GM12801 (cell line): Measurements from ENCODE around the gene TTC9B.

Experiments used
- CTCF ChIP-seq: IDR thresholded peaks from one replicate; pipeline ENCODE4 v1.5.1; 2011; ENCODE audit warnings: control low read depth; ENCODE audit not compliant: insufficient read length; ENCODE audit errors: extremely low read depth

Gene TTC9B

DNA sequence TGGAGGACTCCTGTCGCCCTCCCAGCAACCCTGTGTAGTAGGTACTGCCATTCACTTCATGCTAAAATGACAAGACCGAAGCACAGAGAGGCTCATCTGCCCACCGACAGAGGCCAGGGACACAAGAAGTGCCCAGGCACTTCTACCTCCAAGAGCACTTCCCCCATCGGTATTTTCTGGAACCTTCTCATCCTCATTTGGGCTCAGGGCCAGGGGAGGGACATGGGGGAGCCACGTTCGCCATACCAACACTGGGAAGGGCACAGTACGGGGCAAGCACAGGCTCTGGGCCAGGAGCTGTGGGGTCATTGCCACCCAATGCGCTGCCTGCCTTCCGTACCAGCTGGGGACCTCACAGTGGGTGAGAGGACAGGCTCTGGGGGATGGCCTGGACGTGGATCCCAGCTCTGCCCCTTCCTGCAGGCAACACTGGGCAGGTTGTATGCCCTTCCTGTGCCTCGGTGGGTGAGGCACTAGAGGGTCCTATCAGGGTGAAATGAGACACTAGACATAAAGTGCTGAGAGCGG is 29.6 kb upstream of the TTC9B start:
- no peak for TF ChIP-seq CTCF

DNA sequence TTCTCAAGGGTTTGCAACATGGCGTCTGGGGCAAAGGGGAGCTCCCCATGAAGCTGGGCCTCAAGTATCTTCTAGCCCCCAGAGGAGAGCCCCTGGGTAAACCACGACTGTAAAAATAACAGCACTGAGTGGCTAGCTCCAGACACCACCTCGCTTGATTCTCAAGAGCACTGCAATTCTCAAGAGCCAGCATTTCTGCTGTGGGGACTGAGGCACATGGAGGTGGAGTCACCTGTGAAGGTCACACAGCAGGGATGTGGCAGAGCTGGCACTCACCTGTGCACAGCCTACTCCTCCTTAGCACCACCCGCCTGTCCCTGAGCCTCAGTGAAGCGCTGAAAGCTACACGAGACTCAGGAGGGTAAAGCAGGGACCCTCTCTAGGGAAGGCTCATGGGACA is 29.0 kb upstream of the TTC9B start:
- no peak for TF ChIP-seq CTCF

DNA sequence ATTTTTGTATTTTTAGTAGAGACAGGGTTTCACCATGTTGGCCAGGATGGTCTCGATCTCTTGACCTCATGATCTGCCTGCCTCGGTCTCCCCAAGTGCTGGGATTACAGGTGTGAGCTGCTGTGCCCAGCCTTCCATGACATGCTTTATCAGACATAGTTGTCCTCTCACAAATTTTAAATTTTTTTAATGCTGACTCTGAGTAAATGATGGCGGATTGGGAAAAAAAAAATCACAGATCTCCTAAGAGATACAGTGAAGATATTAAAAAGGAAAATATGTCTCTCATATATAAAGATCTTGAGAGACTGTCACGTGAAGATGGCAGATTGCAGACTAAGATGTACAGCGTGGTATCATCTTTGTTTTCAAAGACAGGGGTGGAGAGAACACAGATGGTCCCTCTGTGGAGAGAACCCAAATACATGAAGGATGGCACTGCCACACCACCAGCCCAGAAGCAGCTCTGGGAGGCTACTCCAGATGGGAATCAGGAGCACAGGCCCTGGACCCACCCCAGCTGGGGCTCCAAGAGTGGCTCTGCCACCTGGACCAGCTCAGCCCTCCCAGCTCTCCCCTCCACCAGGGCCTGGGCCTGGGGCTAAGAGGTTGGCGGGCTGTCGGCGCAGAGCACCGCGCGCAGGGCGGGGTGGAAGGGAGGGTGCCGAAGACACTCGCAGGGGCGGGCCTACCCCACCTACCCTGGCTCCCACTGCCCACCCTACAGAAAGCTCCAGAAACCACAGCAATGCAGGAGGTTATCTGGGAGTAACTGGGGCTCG is 28.3 kb upstream of the TTC9B start:
- TF ChIP-seq CTCF, result no peak

DNA sequence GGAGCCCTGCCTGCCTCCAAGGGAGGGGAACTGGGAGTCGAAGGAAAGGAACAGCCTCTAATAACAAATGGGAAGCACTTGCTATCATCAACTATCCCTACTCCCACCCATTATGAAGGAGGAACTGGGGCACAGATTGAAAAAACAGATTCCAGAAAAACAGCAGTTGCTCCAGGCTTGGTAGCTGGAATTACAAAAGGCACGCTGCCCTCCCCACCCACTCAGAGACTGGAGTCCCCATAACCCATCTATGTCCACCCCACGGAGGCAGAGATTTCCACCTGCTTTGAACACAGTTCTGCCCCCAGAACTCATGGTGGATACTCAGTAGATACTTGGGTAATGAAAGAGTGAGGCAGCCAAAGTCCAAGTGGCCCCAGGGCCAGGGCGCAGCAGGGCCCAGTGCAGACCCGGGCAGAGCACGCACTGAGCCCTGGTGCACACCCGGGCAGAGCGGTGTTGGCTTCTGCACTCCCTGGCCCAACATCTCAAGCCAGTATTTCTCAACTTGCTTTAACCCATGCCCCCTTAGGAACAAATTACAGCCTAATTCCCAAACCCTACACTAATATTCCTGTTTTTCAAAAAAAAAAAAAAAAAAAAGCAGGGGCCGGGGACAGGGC is 27.4 kb upstream of the TTC9B start:
- TF ChIP-seq CTCF, result no peak

DNA sequence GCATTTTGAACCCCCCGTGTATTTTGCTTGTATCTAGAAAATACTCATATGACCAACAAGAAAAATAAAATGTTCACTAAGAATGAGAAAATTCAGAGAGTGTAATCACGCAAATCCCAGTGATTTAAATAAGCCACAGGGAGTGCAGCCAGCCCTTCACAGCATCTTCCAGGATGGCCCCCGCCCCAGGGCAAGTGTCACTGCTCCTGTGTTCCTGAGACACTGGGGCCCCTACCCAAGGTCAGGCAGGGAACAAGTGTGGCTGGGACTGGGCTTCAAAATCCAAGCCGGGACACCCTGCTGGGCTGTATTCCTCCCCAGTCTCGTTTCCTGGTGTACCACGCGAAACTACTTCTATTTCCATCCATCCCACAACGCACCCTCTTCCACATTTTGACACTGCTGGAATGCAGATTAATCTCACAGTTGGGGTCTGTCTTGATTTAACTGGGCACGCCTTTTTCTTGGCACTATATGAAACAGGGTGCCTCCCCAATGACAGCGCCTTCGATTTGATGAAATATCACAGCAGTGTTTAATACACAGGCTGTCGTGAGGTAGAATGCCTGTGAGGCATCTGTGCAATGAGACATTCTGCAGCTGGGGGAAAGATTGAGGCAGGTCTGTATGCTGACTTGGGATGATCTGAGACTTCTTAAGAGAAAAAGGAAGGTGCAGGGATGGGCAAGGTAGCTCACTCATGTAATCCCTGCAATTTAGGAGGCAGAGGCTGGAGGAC is 26.6 kb upstream of the TTC9B start:
- TF ChIP-seq CTCF, result no peak

- TF ChIP-seq CTCF, result no peak
Measured at GRCh38 chr19:40243181-40243580, 25.0 kb upstream of the TTC9B start.

- no peak for TF ChIP-seq CTCF
Measured at GRCh38 chr19:40242480-40242879, 24.3 kb upstream of the TTC9B start.
